ENCODE results near the gene SYCE3.

Gene SYCE3

DNA sequence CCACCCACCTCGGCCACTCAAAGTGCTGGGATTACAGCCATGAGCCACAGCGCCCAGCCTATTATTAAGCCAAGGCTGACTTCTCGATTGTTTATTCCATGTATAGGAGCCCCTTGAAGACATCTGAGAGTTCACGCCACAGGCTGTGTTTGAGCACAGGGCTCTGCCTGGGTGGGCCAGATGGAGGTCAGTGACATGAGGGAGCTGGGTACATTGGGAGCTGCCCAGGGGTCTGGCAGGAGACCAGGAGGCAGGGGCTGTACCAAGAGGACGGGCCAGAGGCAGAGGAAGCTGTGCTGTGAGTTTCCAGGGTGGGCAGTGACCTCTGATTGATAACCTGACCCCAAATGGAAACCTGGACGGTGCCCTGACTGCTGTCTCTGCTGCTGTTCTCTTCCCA is 60.6 kb downstream of the SYCE3 start:
- no peak overlapping the region for H3K4me3 ChIP-seq (ENCODE audit: low read depth, low read length)
- TF ChIP-seq, protein P1, sequence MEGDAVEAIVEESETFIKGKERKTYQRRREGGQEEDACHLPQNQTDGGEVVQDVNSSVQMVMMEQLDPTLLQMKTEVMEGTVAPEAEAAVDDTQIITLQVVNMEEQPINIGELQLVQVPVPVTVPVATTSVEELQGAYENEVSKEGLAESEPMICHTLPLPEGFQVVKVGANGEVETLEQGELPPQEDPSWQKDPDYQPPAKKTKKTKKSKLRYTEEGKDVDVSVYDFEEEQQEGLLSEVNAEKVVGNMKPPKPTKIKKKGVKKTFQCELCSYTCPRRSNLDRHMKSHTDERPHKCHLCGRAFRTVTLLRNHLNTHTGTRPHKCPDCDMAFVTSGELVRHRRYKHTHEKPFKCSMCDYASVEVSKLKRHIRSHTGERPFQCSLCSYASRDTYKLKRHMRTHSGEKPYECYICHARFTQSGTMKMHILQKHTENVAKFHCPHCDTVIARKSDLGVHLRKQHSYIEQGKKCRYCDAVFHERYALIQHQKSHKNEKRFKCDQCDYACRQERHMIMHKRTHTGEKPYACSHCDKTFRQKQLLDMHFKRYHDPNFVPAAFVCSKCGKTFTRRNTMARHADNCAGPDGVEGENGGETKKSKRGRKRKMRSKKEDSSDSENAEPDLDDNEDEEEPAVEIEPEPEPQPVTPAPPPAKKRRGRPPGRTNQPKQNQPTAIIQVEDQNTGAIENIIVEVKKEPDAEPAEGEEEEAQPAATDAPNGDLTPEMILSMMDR (IDR thresholded peaks at IDR 0.05; ENCODE audit: low read depth, low read length, missing control alignments): no peak
- in situ Hi-C loops (cut with HindIII; ENCODE audit: low sequenced_read_pairs): no loop called here
- DNase-seq (ENCODE audit: low read depth): no peak

Measured in astrocyte of the cerebellum (primary cell).